ENCODE results near the gene C3orf20. TPM values are rescaled to one million over a fixed set of nuclear protein-coding genes. Genes with fewer than 3 reads are reported as not detected.

Gene C3orf20
- total RNA-seq, 1 donor from 2014 or later, result not detected

DNA sequence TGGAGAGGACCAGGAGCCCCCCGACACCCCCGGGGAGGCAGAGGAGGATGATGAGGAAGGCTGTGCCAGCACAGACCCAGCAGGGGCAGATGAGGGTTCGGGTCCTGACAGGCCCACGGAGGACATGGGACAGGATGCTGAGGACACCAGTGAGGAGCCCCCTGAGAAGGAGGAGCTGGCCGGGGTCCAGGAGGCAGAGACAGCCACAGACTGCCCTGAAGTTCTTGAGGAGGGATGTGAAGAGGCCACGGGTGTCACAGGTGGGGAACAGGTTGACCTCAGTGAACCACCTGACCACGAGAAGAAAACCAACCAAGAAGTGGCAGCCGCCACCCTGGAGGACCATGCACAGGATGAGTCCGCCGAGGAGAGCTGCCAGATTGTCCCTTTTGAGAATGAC, 144.7 kb downstream of the C3orf20 start:
- Mint-ChIP-seq H3K9me3 (ENCODE audit: unreplicated experiment) (peaks cover 5% of the 10 kb centered on the region), H3K27ac (ENCODE audit: unreplicated experiment) (no peak overlapping the region), H3K4me1 (ENCODE audit: low read depth, unreplicated experiment) (peaks cover 10% of the 10 kb centered on the region), H3K36me3 (ENCODE audit: unreplicated experiment) (no peaks in the 10 kb centered on the region), H3K4me3 (ENCODE audit: unreplicated experiment) (no peak overlapping the region), H3K27me3 (ENCODE audit: unreplicated experiment) (peaks cover 9% of the 10 kb centered on the region)
- DNase-seq, result no peak
- TF ChIP-seq, protein P1, sequence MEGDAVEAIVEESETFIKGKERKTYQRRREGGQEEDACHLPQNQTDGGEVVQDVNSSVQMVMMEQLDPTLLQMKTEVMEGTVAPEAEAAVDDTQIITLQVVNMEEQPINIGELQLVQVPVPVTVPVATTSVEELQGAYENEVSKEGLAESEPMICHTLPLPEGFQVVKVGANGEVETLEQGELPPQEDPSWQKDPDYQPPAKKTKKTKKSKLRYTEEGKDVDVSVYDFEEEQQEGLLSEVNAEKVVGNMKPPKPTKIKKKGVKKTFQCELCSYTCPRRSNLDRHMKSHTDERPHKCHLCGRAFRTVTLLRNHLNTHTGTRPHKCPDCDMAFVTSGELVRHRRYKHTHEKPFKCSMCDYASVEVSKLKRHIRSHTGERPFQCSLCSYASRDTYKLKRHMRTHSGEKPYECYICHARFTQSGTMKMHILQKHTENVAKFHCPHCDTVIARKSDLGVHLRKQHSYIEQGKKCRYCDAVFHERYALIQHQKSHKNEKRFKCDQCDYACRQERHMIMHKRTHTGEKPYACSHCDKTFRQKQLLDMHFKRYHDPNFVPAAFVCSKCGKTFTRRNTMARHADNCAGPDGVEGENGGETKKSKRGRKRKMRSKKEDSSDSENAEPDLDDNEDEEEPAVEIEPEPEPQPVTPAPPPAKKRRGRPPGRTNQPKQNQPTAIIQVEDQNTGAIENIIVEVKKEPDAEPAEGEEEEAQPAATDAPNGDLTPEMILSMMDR (IDR thresholded peaks at IDR 0.05; ENCODE audit: partially characterized antibody, unreplicated experiment), result no peak

DNA sequence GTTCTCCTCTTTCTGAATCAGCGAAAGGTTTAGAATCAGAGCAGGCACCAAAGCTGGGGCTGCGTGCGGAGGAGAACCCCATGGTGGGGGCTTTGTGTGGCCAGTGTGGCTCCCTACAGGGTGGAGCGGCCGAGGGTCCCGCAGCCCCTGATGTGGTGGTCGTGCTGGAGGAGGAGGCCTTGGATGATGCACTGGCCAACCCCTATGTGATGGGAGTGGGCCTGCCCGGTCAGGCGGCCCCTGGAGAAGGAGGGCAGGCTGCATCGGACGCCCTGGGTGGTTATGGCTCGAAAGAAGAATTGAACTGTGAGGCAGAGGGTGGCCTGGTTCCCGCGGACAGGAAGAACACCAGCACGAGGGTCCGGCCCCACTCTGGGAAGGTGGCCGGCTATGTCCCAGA, 145.2 kb downstream of the C3orf20 start:
- TF ChIP-seq, protein P1 (IDR thresholded peaks at IDR 0.05; ENCODE audit: partially characterized antibody, unreplicated experiment), result no peak
- H3K36me3 Mint-ChIP-seq (ENCODE audit: unreplicated experiment), result no peaks in the 10 kb centered on the region
- DNase-seq, result no peak
- no peak overlapping the region for H3K4me3 Mint-ChIP-seq (ENCODE audit: unreplicated experiment)
- no peak overlapping the region for H3K27ac Mint-ChIP-seq (ENCODE audit: unreplicated experiment)
- H3K27me3 Mint-ChIP-seq (ENCODE audit: unreplicated experiment), result peaks cover 4% of the 10 kb centered on the region
- peaks cover 5% of the 10 kb centered on the region for H3K4me1 Mint-ChIP-seq (ENCODE audit: low read depth, unreplicated experiment)
- H3K9me3 Mint-ChIP-seq (ENCODE audit: unreplicated experiment), result peaks cover 2% of the 10 kb centered on the region

DNA sequence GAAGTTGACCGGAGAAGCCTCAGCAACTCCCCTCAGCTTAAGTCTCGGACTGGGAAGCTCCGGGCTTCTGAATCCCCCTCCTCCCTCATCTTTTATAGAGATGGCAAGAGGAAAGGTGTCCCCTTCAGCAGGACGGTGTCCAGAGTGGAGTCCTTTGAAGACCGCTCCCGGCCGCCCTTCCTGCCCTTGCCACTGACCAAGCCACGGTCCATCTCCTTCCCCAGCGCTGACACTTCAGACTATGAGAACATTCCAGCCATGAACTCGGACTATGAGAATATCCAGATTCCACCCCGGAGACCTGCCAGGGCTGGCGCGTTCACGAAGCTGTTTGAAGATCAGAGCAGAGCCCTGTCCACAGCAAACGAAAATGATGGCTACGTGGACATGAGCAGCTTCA, 146.2 kb downstream of the C3orf20 start:
- Mint-ChIP-seq H3K4me3 (ENCODE audit: unreplicated experiment) (no peak overlapping the region), H3K27me3 (ENCODE audit: unreplicated experiment) (peaks cover 4% of the 10 kb centered on the region), H3K4me1 (ENCODE audit: low read depth, unreplicated experiment) (peaks cover 5% of the 10 kb centered on the region), H3K27ac (ENCODE audit: unreplicated experiment) (no peak overlapping the region), H3K36me3 (ENCODE audit: unreplicated experiment) (no peaks in the 10 kb centered on the region), H3K9me3 (ENCODE audit: unreplicated experiment) (peaks cover 2% of the 10 kb centered on the region)
- DNase-seq, result no peak
- TF ChIP-seq, protein P1 (IDR thresholded peaks at IDR 0.05; ENCODE audit: partially characterized antibody, unreplicated experiment), result no peak

DNA sequence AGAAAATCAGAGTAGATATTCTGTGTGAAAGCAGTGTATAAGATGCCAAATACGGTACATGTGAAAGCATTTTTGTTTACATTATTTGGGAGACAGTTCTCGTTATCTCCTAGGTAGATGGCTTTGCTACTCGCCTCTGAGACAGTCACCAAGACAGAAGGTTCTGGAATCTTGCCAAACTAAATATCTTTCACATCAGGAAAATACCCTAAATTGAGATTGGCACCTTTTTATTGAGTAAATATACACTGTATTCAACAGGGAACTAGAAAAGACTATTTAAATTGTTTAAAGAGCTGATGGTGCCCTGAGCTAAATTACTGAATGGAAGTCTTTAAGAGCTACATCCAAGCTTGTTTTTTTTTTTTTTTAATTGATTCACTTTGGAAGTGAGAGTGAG, 147.2 kb downstream of the C3orf20 start:
- no peaks in the 10 kb centered on the region for H3K36me3 Mint-ChIP-seq (ENCODE audit: unreplicated experiment)
- DNase-seq, result no peak
- peaks cover 4% of the 10 kb centered on the region for H3K27me3 Mint-ChIP-seq (ENCODE audit: unreplicated experiment)
- TF ChIP-seq, protein P1 (IDR thresholded peaks at IDR 0.05; ENCODE audit: partially characterized antibody, unreplicated experiment), result no peak
- peaks cover 9% of the 10 kb centered on the region for H3K4me1 Mint-ChIP-seq (ENCODE audit: low read depth, unreplicated experiment)
- H3K4me3 Mint-ChIP-seq (ENCODE audit: unreplicated experiment), result no peak overlapping the region
- H3K27ac Mint-ChIP-seq (ENCODE audit: unreplicated experiment), result no peak overlapping the region
- H3K9me3 Mint-ChIP-seq (ENCODE audit: unreplicated experiment), result peaks cover 2% of the 10 kb centered on the region

Other genes starting within 250 kb of the C3orf20 start
- 0.34 TPM for gene GRIP2, start 134.8 kb upstream of the C3orf20 start, total RNA-seq (ENCODE audit: unreplicated experiment)
- gene CCDC174, start 23.4 kb upstream of the C3orf20 start, total RNA-seq (ENCODE audit: unreplicated experiment), result 22.1 TPM
- gene FGD5, start 143.8 kb downstream of the C3orf20 start, total RNA-seq (ENCODE audit: unreplicated experiment), result 3.1 TPM

Measured in glutamatergic neuron (in vitro differentiated cells).